WERI-Rb-1 (cell line): Measurements from ENCODE around the gene EEFSEC.

ENCODE experiments used
- DNase-seq: peaks from one replicate; pipeline ENCODE4 v3.0.0-alpha.2; 2020
- H3K27ac ChIP-seq: fragments of 250-450 bp; sonication (Bioruptor Pico); 2 replicates; pipeline ENCODE4 v1.5.1; 2020; ENCODE audit warnings: mild to moderate bottlenecking, moderate library complexity
- H3K27me3 ChIP-seq: fragments of 250-450 bp; sonication (Bioruptor Pico); 2 replicates; pipeline ENCODE4 v1.5.1; 2021; ENCODE audit warnings: mild to moderate bottlenecking, low read depth, moderate library complexity; ENCODE audit not compliant: insufficient read depth, severe bottlenecking
- H3K36me3 ChIP-seq: fragments of 250-450 bp; sonication (Bioruptor Pico); 2 replicates; pipeline ENCODE4 v1.5.1; 2020; ENCODE audit warnings: mild to moderate bottlenecking, moderate library complexity
- H3K4me3 ChIP-seq: 2 replicates; pipeline ENCODE4 v1.5.1; 2011; ENCODE audit warnings: low read depth, mild to moderate bottlenecking, control low read depth, low read length
- H3K9me3 ChIP-seq: fragments of 250-450 bp; sonication (Bioruptor Pico); 2 replicates; pipeline ENCODE4 v1.5.1; 2021; ENCODE audit warnings: mild to moderate bottlenecking, moderate library complexity; ENCODE audit not compliant: severe bottlenecking
- TF ChIP-seq, protein P1 (sequence below): IDR thresholded peaks from 2 replicates; pipeline ENCODE4 v1.5.1; 2011; ENCODE audit warnings: low read depth, mild to moderate bottlenecking, control low read depth, inconsistent platforms, low read length

The EEFSEC gene

DNA sequence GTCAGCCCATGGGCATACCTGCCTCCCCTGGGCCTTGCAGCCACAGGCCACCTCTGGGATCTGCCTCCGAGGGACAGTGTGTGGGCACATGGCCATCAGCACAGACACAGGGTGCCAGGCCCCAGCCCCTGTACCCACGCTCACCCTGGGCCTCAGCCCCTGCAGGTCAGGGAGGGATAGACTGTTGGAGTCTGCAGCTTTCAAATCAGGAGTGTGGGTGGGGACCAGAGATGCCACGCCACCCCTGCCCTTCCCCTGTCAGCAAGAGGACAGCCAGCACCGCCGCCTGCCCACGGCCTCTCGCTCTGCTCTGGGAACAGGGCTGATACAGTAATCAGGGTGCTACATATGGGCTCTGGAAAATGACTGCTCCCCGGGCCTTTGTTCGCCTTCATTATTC lies 240.8 kb downstream of the EEFSEC start:
- Histone ChIP-seq H3K4me3 (no peak overlapping the region), H3K9me3 (no peaks in the 10 kb centered on the region), H3K36me3 (no peaks in the 10 kb centered on the region), H3K27ac (no peak overlapping the region), H3K27me3 (no peaks in the 10 kb centered on the region)
- no peak for DNase-seq
- TF ChIP-seq, protein P1, sequence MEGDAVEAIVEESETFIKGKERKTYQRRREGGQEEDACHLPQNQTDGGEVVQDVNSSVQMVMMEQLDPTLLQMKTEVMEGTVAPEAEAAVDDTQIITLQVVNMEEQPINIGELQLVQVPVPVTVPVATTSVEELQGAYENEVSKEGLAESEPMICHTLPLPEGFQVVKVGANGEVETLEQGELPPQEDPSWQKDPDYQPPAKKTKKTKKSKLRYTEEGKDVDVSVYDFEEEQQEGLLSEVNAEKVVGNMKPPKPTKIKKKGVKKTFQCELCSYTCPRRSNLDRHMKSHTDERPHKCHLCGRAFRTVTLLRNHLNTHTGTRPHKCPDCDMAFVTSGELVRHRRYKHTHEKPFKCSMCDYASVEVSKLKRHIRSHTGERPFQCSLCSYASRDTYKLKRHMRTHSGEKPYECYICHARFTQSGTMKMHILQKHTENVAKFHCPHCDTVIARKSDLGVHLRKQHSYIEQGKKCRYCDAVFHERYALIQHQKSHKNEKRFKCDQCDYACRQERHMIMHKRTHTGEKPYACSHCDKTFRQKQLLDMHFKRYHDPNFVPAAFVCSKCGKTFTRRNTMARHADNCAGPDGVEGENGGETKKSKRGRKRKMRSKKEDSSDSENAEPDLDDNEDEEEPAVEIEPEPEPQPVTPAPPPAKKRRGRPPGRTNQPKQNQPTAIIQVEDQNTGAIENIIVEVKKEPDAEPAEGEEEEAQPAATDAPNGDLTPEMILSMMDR: no peak

DNA sequence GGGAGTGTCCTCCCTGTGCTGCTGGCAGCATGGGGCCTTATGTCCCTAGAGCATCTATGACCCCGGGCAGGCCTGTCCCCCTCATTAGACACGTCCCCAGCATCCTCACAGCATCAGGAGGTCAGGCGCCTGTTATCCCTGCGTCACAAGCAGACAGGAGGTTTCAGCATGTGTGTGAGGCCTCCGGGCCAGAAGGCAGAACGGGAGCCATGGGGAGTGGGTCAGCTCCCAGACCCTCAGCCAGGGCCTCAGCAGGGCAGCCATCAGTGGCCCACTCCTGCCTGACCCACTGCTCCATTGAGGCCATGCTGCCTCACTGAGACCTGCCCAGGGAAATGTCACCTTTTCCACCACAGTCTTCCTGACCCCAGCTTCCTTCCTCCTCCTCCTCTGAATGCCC lies 241.8 kb downstream of the EEFSEC start:
- Histone ChIP-seq H3K9me3 (no peaks in the 10 kb centered on the region), H3K36me3 (no peaks in the 10 kb centered on the region), H3K27me3 (no peaks in the 10 kb centered on the region), H3K27ac (no peak overlapping the region), H3K4me3 (no peak overlapping the region)
- no peak for DNase-seq
- TF ChIP-seq, protein P1: no peak

DNA sequence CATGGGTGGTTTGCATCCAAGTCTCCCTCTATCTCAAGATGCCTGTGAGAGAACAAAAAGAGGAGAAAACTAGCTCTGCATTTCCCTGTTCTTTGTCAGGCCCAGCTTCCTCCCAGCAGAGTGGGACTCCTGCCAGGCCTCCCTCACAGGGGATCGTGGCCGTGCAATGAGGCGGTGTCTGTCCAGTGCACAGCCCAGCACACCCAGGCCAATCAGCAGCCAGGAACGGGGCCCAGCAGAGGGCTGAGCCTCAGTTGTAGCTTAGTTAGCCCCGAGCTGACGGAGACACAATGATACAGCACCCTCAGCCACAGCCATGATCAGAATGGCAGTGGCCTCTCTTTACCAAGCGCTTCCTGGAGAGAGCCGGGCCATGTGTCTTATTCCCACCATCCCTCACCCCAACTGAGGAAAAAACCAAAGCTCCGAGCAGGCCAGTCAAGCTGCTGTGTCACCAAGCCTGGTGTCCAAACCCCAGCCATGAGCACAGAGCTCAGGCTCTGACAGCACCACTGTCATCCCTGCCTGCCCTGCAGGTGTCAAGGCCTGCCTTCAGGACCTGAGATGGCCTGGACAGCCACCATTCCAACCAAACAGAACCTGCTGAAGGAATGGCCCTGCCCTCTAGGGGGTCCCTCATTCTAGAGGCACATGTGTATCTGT lies 242.3 kb downstream of the EEFSEC start:
- H3K27ac ChIP-seq: no peak overlapping the region
- H3K36me3 ChIP-seq: no peaks in the 10 kb centered on the region
- no peak for DNase-seq
- H3K9me3 ChIP-seq: no peaks in the 10 kb centered on the region
- no peak overlapping the region for H3K4me3 ChIP-seq
- H3K27me3 ChIP-seq: no peaks in the 10 kb centered on the region
- TF ChIP-seq, protein P1: no peak

DNA sequence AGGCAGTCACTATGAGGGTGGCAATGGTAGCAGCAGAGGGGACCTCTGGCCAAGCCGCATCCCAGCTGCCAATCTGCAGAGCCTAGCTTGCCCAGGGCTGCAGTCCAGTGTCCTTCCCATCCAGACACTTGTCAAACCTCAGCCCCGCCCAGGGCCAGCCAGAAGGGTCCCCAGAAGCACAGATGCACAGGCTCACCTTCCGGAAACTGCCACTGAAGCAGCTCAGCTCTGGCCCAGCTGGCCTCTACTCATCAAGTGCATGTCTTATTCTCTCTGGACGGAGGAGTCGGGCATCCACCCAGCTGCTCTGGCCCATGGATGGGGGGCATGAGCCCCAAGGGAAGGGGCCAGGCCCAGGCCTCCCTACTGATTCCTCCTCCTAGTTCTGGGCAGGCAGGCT lies 244.2 kb downstream of the EEFSEC start:
- no peak overlapping the region for H3K4me3 ChIP-seq
- H3K27ac ChIP-seq: no peak overlapping the region

DNA sequence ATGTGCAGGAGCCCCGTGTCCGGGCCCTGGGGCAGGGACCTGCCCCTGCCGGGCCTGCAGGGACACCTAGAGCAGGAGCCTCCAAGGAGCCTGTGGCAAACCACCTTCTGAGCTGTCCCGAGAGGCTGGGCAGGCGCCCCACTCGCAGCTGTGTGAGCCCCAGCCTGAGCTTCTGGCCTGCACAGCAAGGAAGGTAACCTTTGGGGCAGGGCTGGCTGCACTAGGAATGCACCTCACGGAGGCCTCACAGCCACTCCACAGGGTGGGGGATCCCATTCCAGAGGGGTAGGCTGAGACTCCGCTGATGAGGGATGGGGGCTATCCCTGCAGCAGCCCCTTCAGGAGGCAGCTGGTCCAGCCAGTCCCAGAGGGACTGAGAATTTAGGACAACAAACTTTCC lies 245.3 kb downstream of the EEFSEC start:
- no peak overlapping the region for H3K27ac ChIP-seq
- no peak for DNase-seq

More for the DNA sequence above, 244.2 kb downstream of the EEFSEC start:
- no peak for DNase-seq
- Histone ChIP-seq H3K9me3 (no peaks in the 10 kb centered on the region), H3K36me3 (no peaks in the 10 kb centered on the region), H3K27me3 (no peaks in the 10 kb centered on the region)
- TF ChIP-seq, protein P1: no peak

More for the DNA sequence above, 245.3 kb downstream of the EEFSEC start:
- TF ChIP-seq, protein P1: no peak
- Histone ChIP-seq H3K4me3 (no peak overlapping the region), H3K27me3 (no peaks in the 10 kb centered on the region), H3K36me3 (no peaks in the 10 kb centered on the region), H3K9me3 (no peaks in the 10 kb centered on the region)
